IMR-90 (cell line): ENCODE data around the gene PRICKLE2. TPM values are rescaled to one million over a fixed set of nuclear protein-coding genes. Genes with fewer than 3 reads are reported as not detected.

Experiments
- ATAC-seq: fragments of 200-7000 bp; cut with Tn5 transposase; 2 replicates; pipeline ENCODE4 v1.9.1; 2020; ENCODE audit warnings: low read depth, mild to moderate bottlenecking, moderate library complexity
- BruUV-seq: library from RNA; stranded (reverse); fragments of 400-500 nt; replicated peaks from 2 replicates; lab custom pipeline; 2021; lab: Mats Ljungman, UMichigan
- CTCF ChIA-PET: fragments of 300-600 bp; formaldehyde crosslinking; extraction: SDS; loops from one replicate; lab custom pipeline; 2021; ENCODE audit warnings: antibody characterized with exemption; lab: Yijun Ruan, JAX
- POLR2A ChIA-PET: fragments of 300-600 bp; sonication (Branson Sonifier 250); formaldehyde crosslinking; loops from one replicate; lab custom pipeline; 2022; ENCODE audit warnings: antibody characterized with exemption; ENCODE audit not compliant: unreplicated experiment; lab: Charles Lee
- DNase-seq: peaks from one replicate; pipeline ENCODE4 v3.0.0; 2013
- H2AFZ ChIP-seq: replicated peaks from 2 replicates; pipeline ENCODE3; 2013; ENCODE audit warnings: low read length, mild to moderate bottlenecking; ENCODE audit not compliant: poor library complexity
- H2AK5ac ChIP-seq: 2 replicates; pipeline ENCODE4 v1.6.1; 2013; ENCODE audit warnings: low read depth, low read length, inconsistent platforms
- H2AK9ac ChIP-seq: replicated peaks from 2 replicates; pipeline ENCODE3; 2013; ENCODE audit warnings: mild to moderate bottlenecking, low read depth, low read length, moderate library complexity; ENCODE audit not compliant: poor library complexity
- H2BK120ac ChIP-seq: 2 replicates; pipeline ENCODE4 v1.6.1; 2013; ENCODE audit warnings: low read depth, low read length, inconsistent platforms
- H2BK15ac ChIP-seq: 3 replicates; pipeline ENCODE4 v1.6.1; 2013; ENCODE audit warnings: low read depth, low read length, inconsistent platforms
- H2BK20ac ChIP-seq: 2 replicates; pipeline ENCODE4 v1.6.1; 2013; ENCODE audit warnings: low read depth, mild to moderate bottlenecking, inconsistent platforms, low read length, moderate library complexity
- H2BK5ac ChIP-seq: 2 replicates; pipeline ENCODE4 v1.6.1; 2013; ENCODE audit warnings: mild to moderate bottlenecking, low read depth, low read length, inconsistent platforms; ENCODE audit not compliant: poor library complexity, severe bottlenecking
- H3K14ac ChIP-seq: replicated peaks from 2 replicates; pipeline ENCODE4 v1.6.1; 2013; ENCODE audit warnings: low read depth, low read length, inconsistent platforms
- H3K18ac ChIP-seq: 2 replicates; pipeline ENCODE4 v1.6.1; 2013; ENCODE audit warnings: low read depth, low read length, control low read depth
- H3K23ac ChIP-seq: 2 replicates; pipeline ENCODE4 v1.6.1; 2013; ENCODE audit warnings: low read depth, low read length, inconsistent platforms
- H3K27ac ChIP-seq: 2 replicates; pipeline ENCODE4 v1.5.1; 2013; ENCODE audit warnings: mild to moderate bottlenecking, control low read depth, low read length; ENCODE audit not compliant: insufficient read depth
- H3K27me3 ChIP-seq: 2 replicates; pipeline ENCODE4 v1.6.1; 2013; ENCODE audit warnings: low read length; ENCODE audit not compliant: control insufficient read depth, insufficient read depth
- H3K36me3 ChIP-seq: 2 replicates; pipeline ENCODE4 v1.6.1; 2013; ENCODE audit warnings: low read length, mixed read lengths; ENCODE audit not compliant: control insufficient read depth, insufficient read depth
- H3K4ac ChIP-seq: 2 replicates; pipeline ENCODE4 v1.6.1; 2013; ENCODE audit warnings: low read depth, low read length, inconsistent platforms
- H3K4me1 ChIP-seq: 2 replicates; pipeline ENCODE4 v1.6.1; 2013; ENCODE audit warnings: low read length, mixed read lengths; ENCODE audit not compliant: control insufficient read depth, insufficient read depth
- H3K4me2 ChIP-seq: 2 replicates; pipeline ENCODE4 v1.6.1; 2013; ENCODE audit warnings: low read depth, mild to moderate bottlenecking, control low read depth, low read length, moderate library complexity
- H3K4me3 ChIP-seq: 2 replicates; pipeline ENCODE4 v1.5.1; 2013; ENCODE audit warnings: low read depth, mild to moderate bottlenecking, control low read depth, low read length, moderate library complexity; ENCODE audit not compliant: insufficient read depth
- H3K56ac ChIP-seq: 2 replicates; pipeline ENCODE4 v1.6.1; 2013; ENCODE audit warnings: low read length, inconsistent platforms; ENCODE audit not compliant: insufficient read depth; ENCODE audit errors: extremely low read depth
- H3K79me1 ChIP-seq, 2 experiments: 2 replicates each; pipeline ENCODE4 v1.6.1; 2013; ENCODE audit warnings: low read length in 2 of 2, inconsistent platforms in 1 of 2, low read depth in 1 of 2
- H3K9ac ChIP-seq: 2 replicates; pipeline ENCODE4 v1.6.1; 2013; ENCODE audit warnings: low read depth, low read length, control low read depth
- H3K9me1 ChIP-seq: 2 replicates; pipeline ENCODE4 v1.6.1; 2013; ENCODE audit warnings: low read length, inconsistent platforms; ENCODE audit not compliant: insufficient read depth
- H3K9me3 ChIP-seq: 2 replicates; pipeline ENCODE4 v1.6.1; 2013; ENCODE audit warnings: low read length; ENCODE audit not compliant: control insufficient read depth, insufficient read depth
- H4K20me1 ChIP-seq: 2 replicates; pipeline ENCODE4 v1.6.1; 2013; ENCODE audit warnings: low read length, inconsistent platforms; ENCODE audit not compliant: insufficient read depth
- H4K5ac ChIP-seq: 2 replicates; pipeline ENCODE4 v1.6.1; 2013; ENCODE audit warnings: mild to moderate bottlenecking, low read depth, low read length, control low read depth
- H4K8ac ChIP-seq, 2 experiments: 2 replicates each; pipeline ENCODE4 v1.6.1; 2013; ENCODE audit warnings: low read depth in 2 of 2, low read length in 2 of 2, control low read depth in 1 of 2, inconsistent platforms in 1 of 2
- H4K91ac ChIP-seq: 2 replicates; pipeline ENCODE4 v1.6.1; 2013; ENCODE audit warnings: low read depth, low read length, inconsistent platforms; ENCODE audit not compliant: insufficient read depth
- BHLHE40 ChIP-seq: fragments of 150-350 bp; IDR thresholded peaks from 2 replicates; pipeline ENCODE4 v1.6.1; 2016; ENCODE audit warnings: mild to moderate bottlenecking, low read depth, low read length
- CEBPB ChIP-seq: IDR thresholded peaks from 2 replicates; pipeline ENCODE4 v1.6.1; 2012; ENCODE audit warnings: low read depth, low read length, improper control_type of control experiment
- CHD1 ChIP-seq: IDR thresholded peaks from 2 replicates; pipeline ENCODE4 v1.6.1; 2012; ENCODE audit warnings: low read depth, low read length, improper control_type of control experiment
- CTCF ChIP-seq: conservative IDR thresholded peaks from 2 replicates; pipeline ENCODE4 v1.5.1; 2012; ENCODE audit warnings: mild to moderate bottlenecking, low read depth, low read length, improper control_type of control experiment
- ELK1 ChIP-seq: fragments of 150-350 bp; IDR thresholded peaks from 2 replicates; pipeline ENCODE4 v1.6.1; 2016; ENCODE audit warnings: low read depth, mild to moderate bottlenecking, low read length, moderate library complexity, borderline replicate concordance
- FOS ChIP-seq: fragments of 150-350 bp; IDR thresholded peaks from 2 replicates; pipeline ENCODE4 v1.6.1; 2016; ENCODE audit warnings: low read depth, low read length
- MAFK ChIP-seq: IDR thresholded peaks from 2 replicates; pipeline ENCODE4 v1.6.1; 2012; ENCODE audit warnings: low read depth, low read length, improper control_type of control experiment
- MAZ ChIP-seq: IDR thresholded peaks from 2 replicates; pipeline ENCODE4 v1.6.1; 2012; ENCODE audit warnings: low read depth, mild to moderate bottlenecking, low read length, improper control_type of control experiment, moderate library complexity, borderline replicate concordance
- MXI1 ChIP-seq: IDR thresholded peaks from 2 replicates; pipeline ENCODE4 v1.6.1; 2012; ENCODE audit warnings: low read depth, mild to moderate bottlenecking, low read length, moderate library complexity, borderline replicate concordance
- NFE2L2 ChIP-seq: fragments of 150-350 bp; IDR thresholded peaks from 2 replicates; pipeline ENCODE4 v1.6.1; 2016; ENCODE audit warnings: low read depth, mild to moderate bottlenecking, low read length
- POLR2A ChIP-seq: IDR thresholded peaks from 2 replicates; pipeline ENCODE4 v1.6.1; 2012; ENCODE audit warnings: mild to moderate bottlenecking, low read depth, low read length
- RAD21 ChIP-seq: IDR thresholded peaks from 2 replicates; pipeline ENCODE4 v1.6.1; 2012; ENCODE audit warnings: low read length, improper control_type of control experiment
- RCOR1 ChIP-seq: IDR thresholded peaks from 2 replicates; pipeline ENCODE4 v1.6.1; 2012; ENCODE audit warnings: mild to moderate bottlenecking, low read length, improper control_type of control experiment; ENCODE audit not compliant: insufficient replicate concordance
- RFX5 ChIP-seq: IDR thresholded peaks from 2 replicates; pipeline ENCODE4 v1.8.0; 2012; ENCODE audit warnings: low read depth, mild to moderate bottlenecking, low read length, moderate library complexity
- SMC3 ChIP-seq: fragments of 150-350 bp; IDR thresholded peaks from 2 replicates; pipeline ENCODE4 v1.6.1; 2016; ENCODE audit warnings: low read depth, mild to moderate bottlenecking, antibody characterized with exemption, low read length, moderate library complexity
- USF2 ChIP-seq: fragments of 150-350 bp; IDR thresholded peaks from 2 replicates; pipeline ENCODE4 v1.6.1; 2017; ENCODE audit warnings: mild to moderate bottlenecking, antibody characterized with exemption, low read length, low read depth
- WGBS, 2 experiments: methylation state at CpG; one replicate each; pipeline versions ENCODE4 v1.1.5 to v1.1.7; 2013; ENCODE audit warnings: missing lambda C conversion rate in 2 of 2; ENCODE audit not compliant: insufficient read length in 1 of 2; ENCODE audit errors: extremely low coverage in 2 of 2; 5-methylcytosine and 5-hydroxymethylcytosine counted together
- dilution Hi-C: fragments of 300-500 bp; cut with HindIII; formaldehyde crosslinking; loops from one replicate; pipeline ENCODE4 v1.14.3; 2018; ENCODE audit warnings: low sequenced_read_pairs; ENCODE audit not compliant: unreplicated experiment
- in situ Hi-C: fragments of 300-500 bp; cut with MboI; formaldehyde crosslinking; loops from 3 replicates; pipeline ENCODE4 v1.14.3; 2019; ENCODE audit warnings: low sequenced_read_pairs, inconsistent platforms, mixed read lengths
- intact Hi-C: fragments of 100-400 bp; cut with micrococcal nuclease; formaldehyde crosslinking; loops from 2 replicates; pipeline ENCODE4 v1.10.0; 2022
- polyA plus RNA-seq, 3 experiments: library from polyadenylated mRNA; depleted of rRNA; stranded (reverse); fragments of >200 nt; gene quantifications; 2 replicates each; pipeline ENCODE4 v1.2.3, GENCODE V29; 2012; ENCODE audit warnings: low replicate concordance in 1 of 3
- total RNA-seq: library from RNA; depleted of rRNA; stranded (reverse); fragments of >200 nt; gene quantifications from 2 replicates; pipeline ENCODE4 v1.2.3, GENCODE V29; 2012

The PRICKLE2 gene
- total and polyA plus RNA-seq, 2 of the 4 experiments (the other 2 are of a cell fraction), result 4.1 to 14.2 TPM

- 85% methylated on average over 3 of the region's 5 CpGs; no CpG with 5 or more reads in 1 of the 2 experiments for WGBS, 2 experiments
- in situ Hi-C loops, result no loop called here
Observed at GRCh38 chr3:64170270-64170669, 55.0 kb downstream of the PRICKLE2 start.

More at GRCh38 chr3:64170270-64170669, 55.0 kb downstream of the PRICKLE2 start:
- no peak for TF ChIP-seq MAZ
- no peak for TF ChIP-seq CEBPB
- no peak for TF ChIP-seq MXI1
- no peak for TF ChIP-seq SMC3
- no peak for TF ChIP-seq CTCF
- TF ChIP-seq RAD21, result no peak
- TF ChIP-seq RCOR1, result no peak
- TF ChIP-seq POLR2A, result no peak
- no peak for TF ChIP-seq USF2
- TF ChIP-seq CHD1, result no peak
- no peak for TF ChIP-seq BHLHE40
- no peak for TF ChIP-seq MAFK
- no peak for TF ChIP-seq ELK1
- no peak for TF ChIP-seq RFX5
- TF ChIP-seq NFE2L2, result no peak
- TF ChIP-seq FOS, result no peak
- H4K8ac ChIP-seq, result no peak overlapping the region
- H2AK5ac ChIP-seq, result no peak overlapping the region
- no peak overlapping the region for H3K9ac ChIP-seq
- H3K4me2 ChIP-seq, result no peak overlapping the region
- H3K23ac ChIP-seq, result no peak overlapping the region
- dilution Hi-C loops (no loop called here), intact Hi-C loops (no loop called here)
- H2BK20ac ChIP-seq, result no peak overlapping the region
- DNase-seq (no peak), ATAC-seq (no peak)
- H4K20me1 ChIP-seq, result no peaks in the 10 kb centered on the region
- H3K14ac ChIP-seq, result no peak overlapping the region
- no peaks in the 10 kb centered on the region for H3K27me3 ChIP-seq
- ChIA-PET CTCF (interaction anchor here (0.7 kb wide), 1 partner anchor 67 kb away, joined by 4 read pairs; no protein-coding TSS in a partner anchor), POLR2A (no interaction called here)
- H3K27ac ChIP-seq, result no peak overlapping the region
- H3K79me1 ChIP-seq, result peaks cover 53 to 72% of the 10 kb centered on the region in 2 experiments
- BruUV-seq, result no TSS peak
- H2BK5ac ChIP-seq, result no peak overlapping the region
- H2BK15ac ChIP-seq, result no peak overlapping the region
- H3K4me3 ChIP-seq, result no peak overlapping the region
- H4K5ac ChIP-seq, result no peak overlapping the region
- H3K4ac ChIP-seq, result no peak overlapping the region
- no peak overlapping the region for H3K18ac ChIP-seq
- H2BK120ac ChIP-seq, result no peak overlapping the region
- H3K9me3 ChIP-seq, result no peaks in the 10 kb centered on the region
- H3K56ac ChIP-seq, result no peak overlapping the region
- H3K36me3 ChIP-seq, result peaks cover 6% of the 10 kb centered on the region
- H2AFZ ChIP-seq, result no peak overlapping the region
- peaks cover 8% of the 10 kb centered on the region; the same call in 1 of the 2 replicates for H3K9me1 ChIP-seq
- no peak overlapping the region for H4K91ac ChIP-seq
- H2AK9ac ChIP-seq, result no peak overlapping the region
- H3K4me1 ChIP-seq, result no peaks in the 10 kb centered on the region; the same call in 1 of the 2 replicates
